ENCODE measurements around the gene SRSF4.

DNA sequence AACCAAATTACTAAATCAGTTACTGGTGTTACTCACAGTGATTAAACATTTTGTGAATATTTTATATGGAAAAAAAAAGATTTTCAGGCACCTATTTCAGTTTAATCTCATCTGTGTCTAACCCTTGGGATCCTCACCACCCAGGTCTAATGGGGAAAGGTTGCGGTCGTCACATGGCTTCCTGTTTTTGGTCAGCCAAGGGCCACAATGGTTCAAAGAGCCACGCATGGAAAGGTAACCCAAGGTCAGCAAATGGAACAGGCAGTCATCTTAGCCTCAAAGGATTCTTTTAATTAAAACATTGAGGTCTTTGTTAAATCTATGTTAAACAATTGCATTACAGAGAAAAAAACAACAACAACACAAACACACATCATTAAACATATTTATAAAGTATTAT is 21.9 kb downstream of the SRSF4 start:
- TF ChIP-seq POLR2A (IDR thresholded peaks at IDR 0.05; ENCODE audit: low read depth, low read length) = no peak
- TF ChIP-seq TAF1 (IDR thresholded peaks at IDR 0.05; ENCODE audit: borderline replicate concordance, low read depth, low read length) = no peak
- no peak for TF ChIP-seq POLR2AphosphoS5 (IDR thresholded peaks at IDR 0.05; ENCODE audit: low read depth, low read length)

Measured in GM12892 (cell line).